ENCODE results near the gene PRKAG2.

DNA sequence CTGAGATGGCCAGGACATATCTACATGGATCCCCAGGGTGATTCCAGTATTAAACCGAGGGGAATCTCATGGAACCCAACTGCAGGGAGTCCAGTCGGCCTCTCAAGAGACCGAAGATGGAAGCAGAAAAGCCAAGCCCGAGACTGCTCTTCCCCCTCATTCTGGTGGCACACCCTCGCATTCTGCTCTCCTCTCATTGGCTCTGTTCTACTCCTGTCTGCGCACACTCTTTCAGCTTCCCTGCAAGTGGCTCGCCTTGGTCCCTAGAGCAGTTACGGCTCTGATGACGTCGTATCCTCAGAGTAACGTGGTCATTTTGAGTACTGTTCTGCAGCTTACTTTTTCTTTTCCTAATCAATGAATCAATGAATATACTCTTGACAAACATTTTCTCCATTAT lies 284.6 kb downstream of the PRKAG2 start:
- no peak for TF ChIP-seq POLR2A (IDR thresholded peaks at IDR 0.05)
- TF ChIP-seq, protein P1, sequence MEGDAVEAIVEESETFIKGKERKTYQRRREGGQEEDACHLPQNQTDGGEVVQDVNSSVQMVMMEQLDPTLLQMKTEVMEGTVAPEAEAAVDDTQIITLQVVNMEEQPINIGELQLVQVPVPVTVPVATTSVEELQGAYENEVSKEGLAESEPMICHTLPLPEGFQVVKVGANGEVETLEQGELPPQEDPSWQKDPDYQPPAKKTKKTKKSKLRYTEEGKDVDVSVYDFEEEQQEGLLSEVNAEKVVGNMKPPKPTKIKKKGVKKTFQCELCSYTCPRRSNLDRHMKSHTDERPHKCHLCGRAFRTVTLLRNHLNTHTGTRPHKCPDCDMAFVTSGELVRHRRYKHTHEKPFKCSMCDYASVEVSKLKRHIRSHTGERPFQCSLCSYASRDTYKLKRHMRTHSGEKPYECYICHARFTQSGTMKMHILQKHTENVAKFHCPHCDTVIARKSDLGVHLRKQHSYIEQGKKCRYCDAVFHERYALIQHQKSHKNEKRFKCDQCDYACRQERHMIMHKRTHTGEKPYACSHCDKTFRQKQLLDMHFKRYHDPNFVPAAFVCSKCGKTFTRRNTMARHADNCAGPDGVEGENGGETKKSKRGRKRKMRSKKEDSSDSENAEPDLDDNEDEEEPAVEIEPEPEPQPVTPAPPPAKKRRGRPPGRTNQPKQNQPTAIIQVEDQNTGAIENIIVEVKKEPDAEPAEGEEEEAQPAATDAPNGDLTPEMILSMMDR (IDR thresholded peaks at IDR 0.05) = no peak
